ENCODE results near the gene MEAF6.
"Not testable (repeated sequence)": the region's sequence is repeated elsewhere in the genome, so short reads cannot be mapped to it uniquely, and the experiment has no call there.

MEAF6 gene

DNA sequence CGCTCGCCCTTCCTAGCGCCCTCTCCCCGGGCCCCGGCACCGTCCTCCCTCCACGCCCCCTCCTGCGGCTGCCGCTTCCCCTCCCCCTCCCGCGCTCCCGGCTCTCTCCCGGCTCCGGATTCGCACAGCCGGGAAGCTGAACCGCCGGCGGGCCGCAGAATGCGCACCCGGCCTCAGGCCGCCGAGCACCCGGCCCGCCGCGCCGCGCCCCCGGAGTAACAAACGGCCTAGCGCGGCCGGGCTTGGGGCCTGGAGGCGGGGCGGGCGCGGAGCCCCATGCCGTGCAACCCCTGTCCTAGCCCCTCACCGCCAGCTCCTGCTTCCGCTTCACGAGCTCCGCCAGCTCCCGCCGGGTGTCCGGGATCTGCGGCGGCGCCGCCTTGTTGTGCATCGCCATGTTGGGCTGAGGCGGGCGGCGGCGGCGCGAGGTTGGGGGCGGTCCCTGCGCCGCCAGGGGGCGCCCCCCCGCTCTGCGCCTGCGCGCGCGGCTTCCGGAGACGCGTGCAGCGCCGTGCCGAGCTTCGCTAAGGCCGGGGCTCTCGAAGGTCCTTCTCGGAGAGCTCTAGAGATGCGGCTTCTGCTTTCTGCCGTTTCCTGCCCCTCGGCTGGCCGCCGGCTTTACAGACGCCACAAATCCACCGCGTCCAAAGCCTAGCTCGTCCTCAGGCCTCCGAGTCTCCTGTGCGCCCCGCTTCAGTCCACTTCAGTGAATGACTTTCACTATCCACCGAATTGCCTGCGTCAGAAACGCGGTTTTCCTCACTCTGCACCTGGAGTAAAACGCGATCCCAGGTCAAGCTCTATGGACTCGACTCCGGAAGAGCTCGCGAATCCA, at the start of gene MEAF6:
Gene MEAF6, minus strand, starts transcription at position 417 of the 835 bp plus-strand sequence. Its CDS starts 20 bp downstream, at position 397.
- Mint-ChIP-seq H3K36me3 (ENCODE audit: low read depth) (peaks cover 16% of the 10 kb centered on the region), H3K4me3 (peak within 1 kb of the TSS; percentile 96), H3K9me3 (no peaks in the 10 kb centered on the region), H3K4me1 (ENCODE audit: low read depth) (peaks cover 37% of the 10 kb centered on the region), H3K27me3 (ENCODE audit: low read depth) (no peaks in the 10 kb centered on the region), H3K27ac (peak within 1 kb of the TSS; percentile 93)
- DNase-seq (ENCODE audit: low spot score): peak; percentile 86

DNA sequence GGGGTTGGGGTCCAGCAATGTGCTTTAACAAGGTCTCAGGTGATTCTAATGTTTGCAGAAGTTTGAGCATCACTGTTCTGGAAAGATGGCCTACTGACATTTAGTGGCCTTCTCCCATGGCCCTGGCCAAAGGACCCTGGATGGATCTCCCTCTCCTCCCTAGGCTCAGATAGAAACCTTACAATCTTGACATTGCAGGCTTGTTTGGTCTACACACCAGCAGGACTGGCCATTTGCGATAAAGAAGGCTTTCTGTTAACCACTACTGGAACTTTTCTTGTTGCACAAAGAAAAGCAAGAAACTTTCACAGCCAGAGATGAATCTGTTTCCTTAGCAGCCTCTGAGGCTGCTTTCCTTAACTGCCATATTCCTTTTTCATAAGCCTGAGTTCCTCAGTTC, 48.4 kb upstream of the MEAF6 start:
- Mint-ChIP-seq H3K36me3 (ENCODE audit: low read depth) (peaks cover 32% of the 10 kb centered on the region), H3K27ac (no peak overlapping the region), H3K4me1 (ENCODE audit: low read depth) (peaks cover 2% of the 10 kb centered on the region), H3K9me3 (no peaks in the 10 kb centered on the region), H3K27me3 (ENCODE audit: low read depth) (no peaks in the 10 kb centered on the region), H3K4me3 (no peak overlapping the region)
- DNase-seq (ENCODE audit: low spot score): no peak

DNA sequence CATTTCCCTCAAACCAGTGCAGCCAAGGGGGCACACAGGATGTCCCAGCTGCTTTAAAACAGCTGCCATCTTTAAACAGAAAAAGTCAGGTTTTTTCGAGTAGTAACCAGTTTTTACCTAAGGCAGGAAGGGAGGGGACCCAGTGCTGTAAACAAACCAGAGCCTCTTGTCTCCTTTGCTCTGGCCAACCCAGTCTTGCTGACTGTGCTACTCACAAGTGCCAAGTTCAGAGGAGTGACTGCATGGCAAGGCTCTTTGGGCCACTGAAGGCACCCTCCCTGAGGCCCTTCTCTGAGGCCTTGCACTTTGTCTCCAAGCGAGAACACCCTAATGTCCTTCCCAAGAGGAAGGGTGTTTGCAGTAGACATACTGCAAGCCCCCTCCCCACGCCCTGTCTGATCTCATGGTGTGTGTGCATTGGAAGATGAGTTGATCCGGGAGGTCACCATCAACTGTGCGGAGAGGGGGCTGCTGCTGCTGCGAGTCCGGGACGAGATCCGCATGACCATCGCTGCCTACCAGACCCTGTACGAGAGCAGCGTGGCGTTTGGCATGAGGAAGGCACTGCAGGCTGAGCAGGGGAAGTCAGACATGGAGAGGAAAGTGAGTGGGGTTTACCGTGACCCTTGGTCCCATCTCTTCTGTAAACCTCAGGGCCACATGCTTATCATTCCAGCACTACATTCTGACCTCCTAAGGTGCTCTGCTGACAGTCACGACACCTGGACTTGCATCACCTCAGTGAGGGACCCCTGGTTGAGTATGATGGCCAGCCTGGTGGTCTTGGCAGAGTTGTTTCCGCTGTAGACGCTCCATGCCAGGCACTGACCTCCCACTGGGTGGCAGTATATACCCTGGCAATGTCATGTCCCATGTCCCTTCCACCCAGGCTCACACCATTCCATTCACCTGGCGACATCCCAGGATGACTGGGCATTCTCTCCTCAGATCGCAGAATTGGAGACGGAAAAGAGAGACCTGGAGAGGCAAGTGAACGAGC, 46.9 kb upstream of the MEAF6 start:
- Mint-ChIP-seq H3K27ac (peak overlapping the region; percentile 42), H3K36me3 (ENCODE audit: low read depth) (peaks cover 18% of the 10 kb centered on the region), H3K4me1 (ENCODE audit: low read depth) (peaks cover 4% of the 10 kb centered on the region), H3K27me3 (ENCODE audit: low read depth) (no peaks in the 10 kb centered on the region), H3K9me3 (no peaks in the 10 kb centered on the region), H3K4me3 (no peak overlapping the region)
- no peak for DNase-seq (ENCODE audit: low spot score)

DNA sequence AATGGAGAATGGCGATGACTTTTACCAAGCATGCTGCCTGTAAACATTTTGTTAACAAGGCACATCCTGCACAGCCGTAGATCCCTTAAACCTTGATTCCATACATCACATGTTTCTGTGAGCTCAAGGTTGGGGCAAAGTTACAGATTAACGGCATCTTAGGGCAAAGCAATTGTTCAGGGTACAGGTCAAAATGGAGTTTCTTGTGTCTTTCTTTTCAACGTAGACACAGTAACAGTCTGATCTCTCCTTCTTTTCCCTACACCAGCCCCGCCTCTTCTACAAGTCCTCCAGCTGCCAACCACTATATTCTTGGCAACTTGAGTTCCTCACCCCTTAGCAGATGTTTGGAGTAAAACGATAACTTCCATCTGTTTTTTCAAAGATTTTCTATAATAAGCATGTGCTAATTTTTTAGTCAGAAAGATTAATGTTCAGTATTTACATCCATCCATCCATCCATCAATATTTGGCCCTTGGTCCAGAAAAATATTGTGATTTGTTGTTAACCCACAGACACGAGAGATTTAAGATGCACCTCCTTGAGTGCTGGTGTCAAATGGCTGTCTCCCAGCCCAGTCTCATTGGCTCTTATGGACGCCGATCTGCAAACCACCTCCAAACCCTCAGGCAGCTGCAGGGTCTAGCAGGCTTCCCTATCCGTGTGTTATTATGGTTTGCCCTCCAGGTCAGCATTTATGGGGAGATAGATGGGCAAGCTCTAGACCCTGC, 46.0 kb upstream of the MEAF6 start:
- Mint-ChIP-seq H3K36me3 (ENCODE audit: low read depth) (peaks cover 13% of the 10 kb centered on the region), H3K27ac (no peak overlapping the region), H3K27me3 (ENCODE audit: low read depth) (no peaks in the 10 kb centered on the region), H3K4me3 (no peak overlapping the region), H3K9me3 (no peaks in the 10 kb centered on the region), H3K4me1 (ENCODE audit: low read depth) (peaks cover 7% of the 10 kb centered on the region)
- DNase-seq (ENCODE audit: low spot score): no peak

DNA sequence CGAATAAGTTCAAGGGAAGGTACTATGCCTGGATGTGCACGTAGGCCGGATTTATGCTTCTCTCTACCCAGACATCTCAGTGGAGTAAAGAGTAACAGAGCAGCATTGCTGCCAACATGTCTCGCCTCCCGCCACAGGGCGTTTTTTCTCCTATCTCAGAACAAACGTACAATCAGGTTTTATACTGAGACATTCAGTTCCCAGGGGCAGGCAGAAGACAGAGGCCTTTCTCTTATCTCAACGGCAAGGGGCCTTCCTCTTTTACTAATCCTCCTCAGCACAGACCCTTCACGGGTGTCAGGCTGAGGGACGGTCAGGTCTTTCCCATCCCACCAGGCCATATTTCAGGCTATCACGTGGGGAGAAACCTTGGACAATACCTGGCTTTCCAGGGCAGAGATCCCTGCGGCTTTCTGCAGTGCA, 45.4 kb upstream of the MEAF6 start:
- H3K9me3 Mint-ChIP-seq; H3K4me3 Mint-ChIP-seq; H3K27me3 Mint-ChIP-seq (ENCODE audit: low read depth); H3K4me1 Mint-ChIP-seq (ENCODE audit: low read depth); DNase-seq (ENCODE audit: low spot score); H3K36me3 Mint-ChIP-seq (ENCODE audit: low read depth); H3K27ac Mint-ChIP-seq: not testable (repeated sequence)

DNA sequence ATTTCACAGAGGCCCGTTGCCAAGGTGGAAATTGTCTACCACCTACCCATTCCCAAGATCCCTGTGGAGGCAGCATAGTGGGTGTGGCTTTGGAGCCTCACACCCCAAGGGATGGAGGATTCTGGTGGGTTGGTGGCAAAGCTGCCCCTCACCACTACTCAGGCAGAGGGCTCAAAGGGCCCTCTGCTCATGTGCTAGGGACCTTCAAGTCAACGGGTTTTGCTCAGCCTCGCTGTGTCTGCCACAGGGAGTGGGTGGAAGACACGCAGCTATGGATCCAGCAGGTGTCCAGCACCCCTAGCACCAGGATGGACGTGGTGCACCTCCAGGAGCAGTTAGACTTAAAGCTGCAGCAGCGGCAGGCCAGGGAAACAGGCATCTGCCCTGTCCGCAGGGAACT, 44.5 kb upstream of the MEAF6 start:
- Mint-ChIP-seq H3K9me3 (peaks cover 3% of the 10 kb centered on the region), H3K4me3 (no peak overlapping the region), H3K36me3 (ENCODE audit: low read depth) (peaks cover 5% of the 10 kb centered on the region), H3K27ac (no peak overlapping the region), H3K4me1 (ENCODE audit: low read depth) (peaks cover 9% of the 10 kb centered on the region), H3K27me3 (ENCODE audit: low read depth) (no peaks in the 10 kb centered on the region)
- no peak for DNase-seq (ENCODE audit: low spot score)

DNA sequence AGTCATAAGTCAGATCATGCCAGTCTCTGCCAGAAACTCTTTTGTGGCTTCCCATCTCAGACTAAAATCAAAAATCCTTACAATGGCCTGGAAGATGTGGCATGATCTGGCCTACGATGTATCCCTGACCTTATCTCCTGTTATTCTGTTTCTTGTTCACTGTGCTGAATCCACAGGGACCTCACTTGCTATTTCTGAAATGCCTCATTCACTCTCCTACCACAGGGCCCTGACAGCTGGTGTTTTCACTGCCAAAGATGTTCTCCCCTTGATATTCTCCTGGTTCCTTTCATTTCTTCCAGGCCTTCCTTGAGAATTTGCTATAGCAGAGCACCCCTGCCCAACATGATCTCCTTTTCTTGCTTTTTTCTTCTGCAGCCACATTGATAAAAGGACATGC, 43.8 kb upstream of the MEAF6 start:
- H3K4me1 Mint-ChIP-seq (ENCODE audit: low read depth): peaks cover 11% of the 10 kb centered on the region
- no peak overlapping the region for H3K27ac Mint-ChIP-seq
- H3K27me3 Mint-ChIP-seq (ENCODE audit: low read depth): no peaks in the 10 kb centered on the region
- peaks cover 3% of the 10 kb centered on the region for H3K9me3 Mint-ChIP-seq
- peaks cover 7% of the 10 kb centered on the region for H3K36me3 Mint-ChIP-seq (ENCODE audit: low read depth)
- no peak for DNase-seq (ENCODE audit: low spot score)
- H3K4me3 Mint-ChIP-seq: no peak overlapping the region

DNA sequence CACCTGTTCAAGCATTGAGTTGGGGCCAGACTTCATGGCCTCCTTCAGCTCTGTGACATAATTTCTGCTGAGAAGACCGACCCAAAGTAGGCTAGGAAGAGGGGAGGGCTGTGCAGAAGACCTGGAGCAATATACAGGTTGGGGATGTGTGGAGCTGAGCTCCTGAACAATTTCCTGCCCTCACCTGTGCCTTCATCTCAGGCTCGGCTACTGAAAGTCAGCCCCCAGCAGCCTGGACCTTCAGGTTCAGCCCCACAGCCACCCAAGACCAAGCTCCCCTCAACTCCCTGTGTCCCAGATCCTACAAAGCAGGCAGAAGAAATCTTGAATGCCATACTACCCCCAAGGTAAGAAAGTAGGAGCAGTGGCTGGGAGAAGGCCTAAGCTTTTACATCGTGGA, 42.8 kb upstream of the MEAF6 start:
- H3K36me3 Mint-ChIP-seq (ENCODE audit: low read depth): peaks cover 17% of the 10 kb centered on the region
- peaks cover 20% of the 10 kb centered on the region for H3K4me1 Mint-ChIP-seq (ENCODE audit: low read depth)
- H3K27ac Mint-ChIP-seq: no peak overlapping the region
- H3K9me3 Mint-ChIP-seq: peaks cover 3% of the 10 kb centered on the region
- no peak overlapping the region for H3K4me3 Mint-ChIP-seq
- no peak for DNase-seq (ENCODE audit: low spot score)
- H3K27me3 Mint-ChIP-seq (ENCODE audit: low read depth): no peaks in the 10 kb centered on the region

DNA sequence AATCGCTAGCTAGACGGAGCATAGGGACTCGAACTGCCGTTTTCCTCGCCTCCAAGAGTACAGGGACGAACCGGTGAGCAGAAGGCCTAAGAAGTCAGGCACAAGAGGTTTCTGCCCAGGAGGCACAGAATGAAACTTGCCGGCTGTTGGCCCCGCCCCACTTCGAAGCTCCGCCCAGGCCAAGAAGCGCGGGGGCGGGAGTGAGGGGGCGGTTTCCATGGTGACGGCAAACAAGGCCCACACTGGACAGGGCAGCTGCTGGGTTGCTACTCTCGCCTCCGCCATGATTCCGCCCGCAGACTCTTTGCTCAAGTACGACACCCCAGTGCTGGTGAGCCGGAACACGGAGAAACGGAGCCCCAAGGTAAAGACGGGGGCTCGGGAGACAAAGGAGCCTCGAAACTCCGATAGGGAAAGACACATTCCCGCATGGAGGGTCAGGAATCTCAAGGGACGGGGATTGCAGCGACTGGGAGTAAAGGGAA, 42.2 kb upstream of the MEAF6 start, which contains the start of gene DNALI1:
Gene DNALI1, plus strand, starts transcription at position 229 of the 485 bp plus-strand sequence. Its CDS starts 55 bp downstream, at position 284.
- Mint-ChIP-seq H3K4me3 (peak within 1 kb of the TSS; percentile 15), H3K27me3 (ENCODE audit: low read depth) (no peaks in the 10 kb centered on the region), H3K27ac (no peak within 1 kb of the TSS), H3K4me1 (ENCODE audit: low read depth) (peaks cover 26% of the 10 kb centered on the region), H3K36me3 (ENCODE audit: low read depth) (peaks cover 20% of the 10 kb centered on the region), H3K9me3 (peaks cover 3% of the 10 kb centered on the region)
- peak; percentile 30 for DNase-seq (ENCODE audit: low spot score)

DNA sequence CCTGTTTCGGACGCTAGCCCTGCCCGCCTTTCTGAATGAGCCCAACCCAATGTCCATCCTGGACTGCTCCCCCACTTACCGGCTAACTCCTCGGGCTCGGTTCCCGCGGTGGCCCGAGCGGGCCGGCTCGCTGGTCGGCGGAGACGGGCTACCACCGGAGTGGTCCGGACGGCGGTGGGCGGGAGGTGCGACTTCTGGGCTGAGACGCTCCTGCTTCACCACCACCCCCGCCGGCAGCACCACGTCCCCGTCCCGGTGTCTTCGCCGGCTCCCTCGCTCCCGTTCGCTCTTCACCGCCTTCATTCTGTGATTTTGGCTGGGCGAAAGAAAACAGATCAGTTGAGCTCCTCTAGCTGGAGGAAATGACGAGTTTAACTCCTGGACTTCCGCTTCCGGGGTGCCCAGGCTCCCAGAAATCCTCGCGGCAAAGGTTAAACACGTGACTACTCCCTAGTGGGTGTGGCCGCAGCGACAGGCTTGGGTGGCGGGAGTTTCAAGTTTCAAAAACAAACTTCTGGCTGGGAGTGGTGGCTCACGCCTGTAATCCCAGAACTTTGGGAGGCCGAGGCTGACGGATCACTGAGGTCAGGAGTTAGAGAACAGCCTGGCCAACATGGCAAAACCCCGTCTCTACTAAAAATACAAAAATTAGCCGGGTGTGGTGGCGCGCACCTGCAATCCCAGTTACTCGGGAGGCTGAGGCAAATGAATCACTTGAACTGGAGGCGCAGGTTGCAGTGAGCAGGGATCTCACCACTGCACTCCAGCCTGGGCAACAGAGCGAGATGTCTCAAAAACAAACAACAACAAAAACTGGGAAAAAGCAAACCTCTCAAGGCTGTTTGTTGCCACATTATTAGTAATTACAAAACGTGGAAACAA, 39.6 kb upstream of the MEAF6 start, which contains the start of gene SNIP1:
Gene SNIP1, minus strand, starts transcription at position 367 of the 882 bp plus-strand sequence. Its CDS starts 64 bp downstream, at position 303.
- H3K27ac Mint-ChIP-seq: peak within 1 kb of the TSS; percentile 96
- no peaks in the 10 kb centered on the region for H3K27me3 Mint-ChIP-seq (ENCODE audit: low read depth)
- peaks cover 3% of the 10 kb centered on the region for H3K9me3 Mint-ChIP-seq
- H3K36me3 Mint-ChIP-seq (ENCODE audit: low read depth): peaks cover 38% of the 10 kb centered on the region
- H3K4me1 Mint-ChIP-seq (ENCODE audit: low read depth): peaks cover 33% of the 10 kb centered on the region
- peak within 1 kb of the TSS; percentile 95 for H3K4me3 Mint-ChIP-seq
- DNase-seq (ENCODE audit: low spot score): peak; percentile 89

DNA sequence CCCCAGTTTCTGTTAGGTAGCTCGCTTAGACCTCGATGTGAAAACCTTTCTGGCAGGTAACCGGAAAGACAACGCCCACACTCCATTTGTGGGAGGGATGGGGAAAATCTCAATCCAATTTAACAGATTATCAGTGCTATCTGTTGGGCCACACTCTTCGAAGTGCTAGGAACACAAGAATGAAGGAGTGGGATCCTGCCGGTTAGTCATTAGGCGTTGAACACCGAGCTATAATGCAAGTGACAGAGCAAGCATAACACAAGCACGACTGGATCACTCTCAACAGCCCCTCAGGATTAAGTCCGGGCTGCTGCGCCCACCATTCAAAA, 39.0 kb upstream of the MEAF6 start:
- DNase-seq (ENCODE audit: low spot score): no peak
- Mint-ChIP-seq H3K27ac (peak overlapping the region; percentile 96), H3K4me1 (ENCODE audit: low read depth) (peaks cover 35% of the 10 kb centered on the region), H3K27me3 (ENCODE audit: low read depth) (no peaks in the 10 kb centered on the region), H3K4me3 (peak overlapping the region; percentile 95), H3K36me3 (ENCODE audit: low read depth) (peaks cover 43% of the 10 kb centered on the region), H3K9me3 (peaks cover 3% of the 10 kb centered on the region)

DNA sequence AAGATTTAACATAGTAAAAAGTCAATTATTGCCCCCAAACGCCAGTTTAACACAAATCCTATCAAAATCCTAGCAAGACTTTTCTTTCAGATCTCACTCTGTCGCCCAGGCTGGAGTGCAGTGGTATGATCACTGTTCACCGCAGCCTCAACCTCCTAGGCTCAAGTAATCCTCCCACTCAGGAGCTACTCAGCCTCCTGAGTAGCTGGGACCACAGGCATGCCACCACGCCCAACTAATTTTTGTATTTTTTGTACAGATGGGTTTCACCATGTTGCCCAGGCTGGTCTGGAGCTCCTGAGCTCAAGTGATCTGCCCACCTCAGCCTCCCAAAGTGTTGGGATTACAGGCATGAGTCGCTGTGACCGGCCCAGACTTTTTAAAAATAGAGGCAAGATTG, 34.8 kb upstream of the MEAF6 start:
- Mint-ChIP-seq H3K4me1 (ENCODE audit: low read depth) (peaks cover 30% of the 10 kb centered on the region), H3K36me3 (ENCODE audit: low read depth) (peaks cover 67% of the 10 kb centered on the region), H3K27ac (peak overlapping the region; percentile 41), H3K9me3 (no peaks in the 10 kb centered on the region), H3K27me3 (ENCODE audit: low read depth) (no peaks in the 10 kb centered on the region), H3K4me3 (no peak overlapping the region)
- no peak for DNase-seq (ENCODE audit: low spot score)
